Measurements from ENCODE around the gene TNIP1. TPM values are rescaled to one million over a fixed set of nuclear protein-coding genes. Genes with fewer than 3 reads are reported as not detected.

Gene TNIP1
- total and polyA plus RNA-seq, 2 experiments from 2014 or later, result 57.0 to 64.6 TPM

DNA sequence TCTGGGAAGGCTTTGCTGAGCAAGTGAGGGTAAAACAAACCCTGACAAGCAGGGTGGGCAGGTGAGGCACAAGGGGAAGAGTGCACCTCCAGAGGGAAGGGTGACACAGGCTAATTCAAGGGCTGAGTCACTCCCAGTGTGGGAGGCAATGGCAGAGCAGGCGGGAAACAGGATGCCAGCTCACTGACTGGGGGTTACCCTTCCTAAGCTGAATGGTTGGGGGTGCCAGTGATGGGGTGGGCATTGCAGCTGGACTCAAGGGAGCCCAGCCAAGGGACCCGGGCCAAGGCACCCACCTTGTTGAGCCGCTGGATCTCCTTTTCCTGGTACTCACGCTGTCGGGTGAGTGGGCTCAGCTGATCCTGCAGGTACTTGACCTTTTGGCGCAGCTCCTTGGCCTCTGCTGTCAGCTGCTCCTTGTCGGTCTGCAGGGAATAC, 42.0 kb downstream of the TNIP1 start:
- TF ChIP-seq EZH2 (IDR thresholded peaks at IDR 0.05; ENCODE audit: borderline replicate concordance) (no peak), EZH2phosphoT487 (IDR thresholded peaks at IDR 0.05; ENCODE audit: low read depth, severe bottlenecking, unreplicated experiment) (no peak), CTCF (IDR thresholded peaks at IDR 0.05; ENCODE audit: poor library complexity) (no peak)
- H4K20me1 ChIP-seq (ENCODE audit: insufficient read depth, poor library complexity, severe bottlenecking), result no peaks in the 10 kb centered on the region
- no peak overlapping the region for H3K4me2 ChIP-seq

DNA sequence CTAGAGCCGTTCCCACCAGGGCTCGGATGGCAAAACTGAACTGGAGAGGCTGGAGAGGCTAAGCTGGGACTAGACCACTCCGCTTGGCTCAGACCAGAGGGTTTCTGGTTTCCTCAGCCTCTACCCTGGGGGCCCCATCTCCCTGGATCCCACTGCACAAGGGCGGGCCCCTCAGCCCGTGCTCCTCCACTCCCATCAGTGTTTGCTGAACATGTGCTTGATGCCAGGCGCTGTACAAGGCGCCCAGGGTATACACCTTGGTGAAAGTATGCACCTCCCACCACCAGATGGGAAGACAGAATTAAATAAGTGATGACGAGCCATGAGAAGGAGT, 42.5 kb downstream of the TNIP1 start:
- Histone ChIP-seq H3K4me3 (no peak overlapping the region), H3K36me3 (replicated peaks; ENCODE audit: insufficient read depth, low read depth) (no peaks in the 10 kb centered on the region), H3K4me2 (no peak overlapping the region), H3K27ac (peak overlapping the region; percentile 65), H3K27me3 (no peaks in the 10 kb centered on the region), H3K9me2 (replicated peaks; ENCODE audit: insufficient read depth) (no peaks in the 10 kb centered on the region), H3K9me3 (ENCODE audit: low read depth) (no peaks in the 10 kb centered on the region), H2AFZ (no peak overlapping the region), H3K79me2 (no peaks in the 10 kb centered on the region), H3K4me1 (ENCODE audit: insufficient read depth) (peaks cover 4% of the 10 kb centered on the region), H4K20me1 (ENCODE audit: insufficient read depth, poor library complexity, severe bottlenecking) (no peaks in the 10 kb centered on the region)
- TF ChIP-seq EZH2 (IDR thresholded peaks at IDR 0.05; ENCODE audit: borderline replicate concordance) (no peak), EZH2phosphoT487 (IDR thresholded peaks at IDR 0.05; ENCODE audit: low read depth, severe bottlenecking, unreplicated experiment) (no peak), CTCF (IDR thresholded peaks at IDR 0.05; ENCODE audit: poor library complexity) (no peak)
- no peak for DNase-seq (ENCODE audit: low spot score)
- 92% methylated on average over 8 of the region's 8 CpGs for WGBS (ENCODE audit: low lambda C conversion rate, missing lambda C conversion rate)

More for the DNA sequence above, 42.0 kb downstream of the TNIP1 start:
- WGBS (ENCODE audit: low lambda C conversion rate, missing lambda C conversion rate), result 97% methylated on average over 7 of the region's 7 CpGs
- Histone ChIP-seq H3K79me2 (no peaks in the 10 kb centered on the region), H3K9me2 (replicated peaks; ENCODE audit: insufficient read depth) (no peaks in the 10 kb centered on the region), H3K27me3 (no peaks in the 10 kb centered on the region), H3K9me3 (ENCODE audit: low read depth) (no peaks in the 10 kb centered on the region), H3K27ac (peak overlapping the region; percentile 65), H3K4me3 (no peak overlapping the region), H3K4me1 (ENCODE audit: insufficient read depth) (peaks cover 4% of the 10 kb centered on the region), H2AFZ (no peak overlapping the region), H3K36me3 (replicated peaks; ENCODE audit: insufficient read depth, low read depth) (no peaks in the 10 kb centered on the region)
- DNase-seq (ENCODE audit: low spot score), result no peak

DNA sequence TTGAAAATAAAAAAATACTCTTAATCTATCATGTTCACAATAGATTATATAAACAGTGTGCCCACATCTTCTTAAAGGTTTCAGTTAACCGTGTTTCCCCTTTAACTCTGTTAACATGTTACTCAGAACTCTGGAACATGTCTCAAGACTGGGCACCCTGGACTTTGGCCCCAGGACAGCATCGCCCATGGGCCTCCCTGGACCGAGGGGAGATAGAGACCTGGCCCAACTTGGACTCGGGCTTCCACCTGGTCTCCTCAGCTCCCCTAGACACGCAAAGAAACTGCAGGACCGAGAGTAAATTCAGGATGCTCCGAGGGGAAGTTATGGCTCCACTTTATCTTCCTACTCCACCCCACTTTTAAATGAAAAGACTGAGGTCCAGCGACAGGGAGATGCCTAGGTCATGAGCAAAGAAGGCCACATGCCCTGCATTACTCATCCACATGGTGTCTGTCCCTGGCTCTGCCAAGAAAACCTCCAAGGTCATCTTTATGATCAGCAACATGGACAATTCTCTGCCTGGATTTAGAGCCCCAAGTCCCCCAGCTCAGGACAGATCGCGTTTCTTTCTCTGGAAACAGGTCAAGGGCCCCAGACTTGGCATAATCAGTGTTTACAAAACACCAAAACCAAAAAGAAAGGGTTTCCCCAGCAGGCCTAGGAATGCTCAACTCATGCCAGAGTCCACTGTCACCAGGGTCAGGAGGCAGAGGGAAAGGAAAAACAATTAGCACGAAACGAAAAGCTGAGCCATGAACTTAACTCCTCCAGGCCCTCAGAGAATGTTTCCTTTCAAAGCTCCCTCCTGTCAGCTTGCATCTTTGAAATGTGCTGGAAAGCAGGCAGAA, 43.0 kb downstream of the TNIP1 start:
- H3K27me3 ChIP-seq, result no peaks in the 10 kb centered on the region
- H3K9me2 ChIP-seq (replicated peaks; ENCODE audit: insufficient read depth), result no peaks in the 10 kb centered on the region
- no peak overlapping the region for H2AFZ ChIP-seq
- no peak overlapping the region for H3K4me2 ChIP-seq
- no peaks in the 10 kb centered on the region for H4K20me1 ChIP-seq (ENCODE audit: insufficient read depth, poor library complexity, severe bottlenecking)
- TF ChIP-seq EZH2 (IDR thresholded peaks at IDR 0.05; ENCODE audit: borderline replicate concordance), result no peak
- TF ChIP-seq EZH2phosphoT487 (IDR thresholded peaks at IDR 0.05; ENCODE audit: low read depth, severe bottlenecking, unreplicated experiment), result no peak
- TF ChIP-seq CTCF (IDR thresholded peaks at IDR 0.05; ENCODE audit: poor library complexity), result no peak
- no peaks in the 10 kb centered on the region for H3K9me3 ChIP-seq (ENCODE audit: low read depth)
- peaks cover 4% of the 10 kb centered on the region for H3K4me1 ChIP-seq (ENCODE audit: insufficient read depth)
- no peaks in the 10 kb centered on the region for H3K79me2 ChIP-seq
- H3K4me3 ChIP-seq, result no peak overlapping the region
- H3K36me3 ChIP-seq (replicated peaks; ENCODE audit: insufficient read depth, low read depth), result no peaks in the 10 kb centered on the region
- no peak for DNase-seq (ENCODE audit: low spot score)
- peak overlapping the region; percentile 65 for H3K27ac ChIP-seq
- 82% methylated on average over 12 of the region's 12 CpGs for WGBS (ENCODE audit: low lambda C conversion rate, missing lambda C conversion rate)
